Measurements from ENCODE around the gene REEP6. TPM values are rescaled to one million over a fixed set of nuclear protein-coding genes. Genes with fewer than 3 reads are reported as not detected.

Gene REEP6
- polyA plus RNA-seq, 1 of the 3 experiments (the other 2 are of a cell fraction), result 9.1 TPM

- no peaks in the 10 kb centered on the region for H3K9me3 ChIP-seq
- no peak overlapping the region for H3K9ac ChIP-seq
- 80% methylated on average over 3 of the region's 41 CpGs for WGBS (ENCODE audit: low lambda C conversion rate)
- no peaks in the 10 kb centered on the region for H3K4me1 ChIP-seq (ENCODE audit: control insufficient read depth in 1 of 2, insufficient read depth in 2 of 2, low read depth in 1 of 2, low read length in 1 of 2)
- H3K4me2 ChIP-seq, result no peak overlapping the region
- no peak overlapping the region for H2AFZ ChIP-seq (ENCODE audit: low read depth)
- POLR2A ChIA-PET, result interaction anchor here (1.4 kb wide), 1 partner anchor 22 kb away, joined by 3 read pairs; no protein-coding TSS in a partner anchor
- no peak for TF ChIP-seq TCF12 (IDR thresholded peaks at IDR 0.05)
- TF ChIP-seq EZH2phosphoT487 (IDR thresholded peaks at IDR 0.05; ENCODE audit: borderline replicate concordance, low read depth), result no peak
- TF ChIP-seq CHD2 (IDR thresholded peaks at IDR 0.05; ENCODE audit: low read length, partially characterized antibody), result no peak
- no peak for TF ChIP-seq SIN3A (IDR thresholded peaks at IDR 0.05; ENCODE audit: borderline replicate concordance, low read depth, low read length)
- TF ChIP-seq RFX5 (IDR thresholded peaks at IDR 0.05; ENCODE audit: low read length), result no peak
- TF ChIP-seq POLR2AphosphoS5 (IDR thresholded peaks at IDR 0.05; ENCODE audit: low read depth, low read length), result no peak
- no peak for TF ChIP-seq PBX3 (IDR thresholded peaks at IDR 0.05)
- peaks cover 0 to 20% of the 10 kb centered on the region in 2 experiments for H3K36me3 ChIP-seq (replicated peaks in 1 of 2; ENCODE audit: control insufficient read depth in 1 of 2, insufficient read depth in 2 of 2, low read length in 1 of 2)
- CTCF ChIA-PET, result interaction anchor here (0.6 to 1.2 kb wide), 2 partner anchors 12 to 21 kb away, joined by 3 read pairs; no protein-coding TSS in a partner anchor
- no peak overlapping the region for H3K4me3 ChIP-seq (ENCODE audit: low read depth in 2 of 2, low read length in 1 of 2)
- no peaks in the 10 kb centered on the region for H3K9me2 ChIP-seq
- no peaks in the 10 kb centered on the region for H3K27me3 ChIP-seq (ENCODE audit: insufficient read depth)
- no peak for DNase-seq
- 0 out of 2 replicates have a peak, but pooled peaks cover 4% of the 10 kb centered on the region for H4K20me1 ChIP-seq (ENCODE audit: insufficient read depth)
- H3K79me2 ChIP-seq (ENCODE audit: insufficient read depth), result peaks cover 2% of the 10 kb centered on the region; the same call in 1 of the 2 replicates
- H3K27ac ChIP-seq (ENCODE audit: low read depth in 2 of 2, low read length in 1 of 2), result no peak overlapping the region
- H3F3A ChIP-seq (replicated peaks; ENCODE audit: insufficient read depth), result peaks cover 3% of the 10 kb centered on the region
Measured at GRCh38 chr19:1466018-1466460, 24.9 kb upstream of the REEP6 start.

- peaks cover 5% of the 10 kb centered on the region; the same call in 1 of the 2 replicates for H3K79me2 ChIP-seq (ENCODE audit: insufficient read depth)
- no peaks in the 10 kb centered on the region for H3K27me3 ChIP-seq (ENCODE audit: insufficient read depth)
- H4K20me1 ChIP-seq (ENCODE audit: insufficient read depth), result peaks cover 4% of the 10 kb centered on the region; the same call in 1 of the 2 replicates
- H3K27ac ChIP-seq (ENCODE audit: low read depth in 2 of 2, low read length in 1 of 2), result no peak overlapping the region
- no peak overlapping the region for H3K4me3 ChIP-seq (ENCODE audit: low read depth in 2 of 2, low read length in 1 of 2)
- TF ChIP-seq FOXM1 (IDR thresholded peaks at IDR 0.05; ENCODE audit: low read depth), result no peak
- no peak for TF ChIP-seq NRF1 (IDR thresholded peaks at IDR 0.05; ENCODE audit: low read depth, low read length)
- TF ChIP-seq EZH2phosphoT487 (IDR thresholded peaks at IDR 0.05; ENCODE audit: borderline replicate concordance, low read depth), result no peak
- TF ChIP-seq USF2 (IDR thresholded peaks at IDR 0.05; ENCODE audit: borderline replicate concordance, low read depth, low read length), result no peak
- no peak for TF ChIP-seq TAF1 (IDR thresholded peaks at IDR 0.05; ENCODE audit: borderline replicate concordance, low read depth, low read length)
- no peak overlapping the region for H3K9ac ChIP-seq
- H3K4me2 ChIP-seq, result no peak overlapping the region
- 94% methylated on average over 16 of the region's 70 CpGs for WGBS (ENCODE audit: low lambda C conversion rate)
- no peaks in the 10 kb centered on the region for H3K9me2 ChIP-seq
- DNase-seq, result no peak
- H3K36me3 ChIP-seq (replicated peaks in 1 of 2; ENCODE audit: control insufficient read depth in 1 of 2, insufficient read depth in 2 of 2, low read length in 1 of 2), result peaks cover 0 to 22% of the 10 kb centered on the region in 2 experiments
- ChIA-PET CTCF (interaction anchor here (0.6 to 2.7 kb wide), 2 partner anchors 21 to 22 kb away, joined by 3 to 11 read pairs; no protein-coding TSS in a partner anchor), POLR2A (interaction anchor here (0.9 to 1.4 kb wide), 2 partner anchors 22 to 30 kb away, joined by 3 to 5 read pairs; no protein-coding TSS in a partner anchor)
- H2AFZ ChIP-seq (ENCODE audit: low read depth), result no peak overlapping the region
- peaks cover 3% of the 10 kb centered on the region for H3F3A ChIP-seq (replicated peaks; ENCODE audit: insufficient read depth)
- H3K4me1 ChIP-seq (ENCODE audit: control insufficient read depth in 1 of 2, insufficient read depth in 2 of 2, low read depth in 1 of 2, low read length in 1 of 2), result no peaks in the 10 kb centered on the region
- H3K9me3 ChIP-seq, result no peaks in the 10 kb centered on the region
Measured at GRCh38 chr19:1466461-1467214, 24.3 kb upstream of the REEP6 start.

Data from SK-N-SH (cell line).